ENCODE measurements around the gene ZNF511.
"Not testable (repeated sequence)": the region's sequence is repeated elsewhere in the genome, so short reads cannot be mapped to it uniquely, and the experiment has no call there.

The ZNF511 gene, protein sequence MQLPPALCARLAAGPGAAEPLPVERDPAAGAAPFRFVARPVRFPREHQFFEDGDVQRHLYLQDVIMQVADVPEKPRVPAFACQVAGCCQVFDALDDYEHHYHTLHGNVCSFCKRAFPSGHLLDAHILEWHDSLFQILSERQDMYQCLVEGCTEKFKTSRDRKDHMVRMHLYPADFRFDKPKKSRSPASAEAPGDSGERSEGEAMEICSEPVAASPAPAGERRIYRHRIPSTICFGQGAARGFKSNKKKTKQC

DNA sequence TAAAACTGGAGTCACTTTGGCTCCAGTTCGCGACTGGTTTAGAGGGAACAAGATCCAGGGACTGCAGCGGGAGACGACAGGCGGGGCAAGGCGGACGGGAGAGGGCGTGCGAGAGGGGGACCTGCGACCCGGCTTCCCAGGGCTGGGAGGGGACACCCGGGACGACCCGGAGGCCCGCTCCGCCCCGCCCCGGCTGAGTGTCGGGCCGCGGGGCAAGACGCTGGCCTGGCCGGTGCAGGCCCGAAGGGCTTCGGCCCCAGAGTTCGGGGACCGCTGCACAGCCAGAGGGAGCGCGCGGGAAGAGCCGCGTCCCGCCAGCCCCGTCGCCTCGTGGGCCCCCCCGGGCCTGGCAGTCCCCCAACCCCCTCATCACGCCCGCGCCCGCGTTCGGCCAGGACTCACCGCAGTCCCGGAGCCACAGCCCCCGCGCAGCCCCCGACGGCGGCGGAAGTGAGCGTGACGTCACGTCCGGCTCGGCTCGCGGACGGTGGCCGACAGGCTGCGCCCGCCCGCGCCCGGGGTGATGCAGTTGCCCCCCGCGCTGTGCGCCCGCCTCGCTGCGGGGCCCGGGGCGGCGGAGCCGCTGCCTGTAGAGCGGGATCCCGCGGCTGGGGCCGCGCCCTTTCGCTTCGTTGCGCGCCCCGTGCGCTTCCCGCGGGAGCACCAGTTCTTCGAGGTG, at the start of gene ZNF511, which contains the start of gene TUBGCP2:
Gene ZNF511 (plus strand): TSS at position 494 of the 679 bp plus-strand sequence. CDS start 30 bp downstream, at position 524.
Gene TUBGCP2 (minus strand): TSS at position 452 of the 679 bp plus-strand sequence. CDS start 5,931 bp downstream, outside the sequence.
- peak; percentile 90 for DNase-seq (ENCODE audit: low read depth)

GRCh38 chr10:133259602-133259989, 49.1 kb upstream of the ZNF511 start:
- no peak for DNase-seq (ENCODE audit: low read depth)

GRCh38 chr10:133260895-133261725, 47.6 kb upstream of the ZNF511 start:
- peak; percentile 44 for DNase-seq (ENCODE audit: low read depth)

- peak; percentile 74 for DNase-seq (ENCODE audit: low read depth)
Measured at GRCh38 chr10:133261726-133262325, 46.9 kb upstream of the ZNF511 start.

DNA sequence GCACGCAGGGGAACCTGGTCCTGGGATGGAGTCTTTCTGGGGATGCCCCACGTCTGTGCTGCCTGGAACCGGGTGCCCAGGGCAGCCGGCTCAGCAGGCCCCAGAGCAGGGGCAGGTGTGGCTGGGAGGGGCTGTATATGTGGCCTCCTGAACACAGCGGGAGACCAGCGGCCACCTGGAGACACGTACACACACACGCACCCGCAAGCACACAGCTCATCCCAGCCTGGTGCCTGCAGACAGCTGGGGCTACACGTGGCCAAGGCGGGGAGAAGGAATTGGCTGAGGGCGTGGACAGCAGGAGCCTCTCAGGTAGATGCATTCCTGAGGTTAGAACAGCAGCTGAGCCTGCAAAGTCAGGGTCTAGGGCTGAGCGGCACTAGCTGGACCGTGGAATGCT, 46.0 kb upstream of the ZNF511 start:
- DNase-seq (ENCODE audit: low read depth), result no peak

DNA sequence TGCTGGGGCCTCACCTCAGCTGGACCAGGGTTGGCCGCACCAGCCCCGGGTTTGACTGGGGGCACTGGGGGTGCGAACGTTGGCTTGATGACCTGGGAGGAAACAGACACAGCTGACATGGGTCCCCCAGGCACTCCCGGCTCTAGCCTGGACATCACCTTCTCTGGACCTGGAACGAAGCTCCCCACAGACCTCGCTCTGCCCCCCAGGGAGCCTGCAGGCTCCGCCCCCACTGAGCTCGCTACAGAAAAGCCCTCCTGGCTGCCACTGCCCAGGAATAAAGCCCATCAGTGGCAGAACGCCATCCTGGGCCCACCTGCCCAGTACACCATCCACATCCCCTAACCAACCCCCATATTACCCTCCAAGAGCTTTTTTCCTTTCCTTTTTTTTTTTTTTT, 45.0 kb upstream of the ZNF511 start:
- DNase-seq (ENCODE audit: low read depth), result no peak

GRCh38 chr10:133264461-133264860, 44.3 kb upstream of the ZNF511 start:
- no peak for DNase-seq (ENCODE audit: low read depth)

DNA sequence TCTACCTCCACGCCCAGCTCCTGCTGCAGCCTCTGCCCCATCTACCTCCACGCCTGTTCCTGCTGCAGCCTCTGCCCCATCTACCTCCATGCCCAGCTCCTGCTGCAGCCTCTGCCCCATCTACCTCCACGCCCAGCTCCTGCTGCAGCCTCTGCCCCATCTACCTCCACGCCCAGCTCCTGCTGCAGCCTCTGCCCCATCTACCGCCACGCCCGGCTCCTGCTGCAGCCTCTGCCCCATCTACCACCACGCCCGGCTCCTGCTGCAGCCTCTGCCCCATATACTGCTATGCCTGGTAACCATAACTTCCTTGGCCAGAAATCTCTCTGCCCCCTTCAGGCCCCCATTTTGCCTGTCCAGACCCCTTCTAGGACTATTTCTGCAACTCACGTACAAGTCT, 43.7 kb upstream of the ZNF511 start:
- DNase-seq (ENCODE audit: low read depth), result not testable (repeated sequence)

- no peak for DNase-seq (ENCODE audit: low read depth)
Measured at GRCh38 chr10:133266056-133266795, 42.5 kb upstream of the ZNF511 start.

- DNase-seq (ENCODE audit: low read depth), result no peak
Measured at GRCh38 chr10:133267293-133267692, 41.4 kb upstream of the ZNF511 start.

- no peak for DNase-seq (ENCODE audit: low read depth)
Measured at GRCh38 chr10:133267829-133268228, 40.9 kb upstream of the ZNF511 start.

DNA sequence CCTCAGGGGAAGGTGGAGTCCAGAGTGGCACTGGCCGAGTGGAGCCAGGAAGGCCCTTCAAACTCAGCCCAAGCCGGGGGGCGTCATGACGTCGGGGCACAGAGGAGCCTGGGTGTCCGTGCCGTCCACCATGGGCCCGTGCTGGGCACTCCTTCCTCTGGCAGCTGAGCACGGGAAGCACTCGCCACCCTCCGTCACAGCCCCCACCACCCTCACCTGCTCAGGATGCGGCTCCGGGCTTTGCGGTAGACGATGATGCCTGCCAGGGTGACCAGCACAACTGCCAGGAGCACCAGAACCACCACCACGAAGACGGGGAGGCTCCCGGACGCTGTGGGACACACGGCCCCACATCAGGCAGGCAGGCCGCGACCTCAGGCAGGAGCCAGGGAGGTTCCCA, 40.2 kb upstream of the ZNF511 start:
- DNase-seq (ENCODE audit: low read depth), result no peak

GRCh38 chr10:133269367-133269766, 39.3 kb upstream of the ZNF511 start:
- DNase-seq (ENCODE audit: low read depth), result no peak

DNA sequence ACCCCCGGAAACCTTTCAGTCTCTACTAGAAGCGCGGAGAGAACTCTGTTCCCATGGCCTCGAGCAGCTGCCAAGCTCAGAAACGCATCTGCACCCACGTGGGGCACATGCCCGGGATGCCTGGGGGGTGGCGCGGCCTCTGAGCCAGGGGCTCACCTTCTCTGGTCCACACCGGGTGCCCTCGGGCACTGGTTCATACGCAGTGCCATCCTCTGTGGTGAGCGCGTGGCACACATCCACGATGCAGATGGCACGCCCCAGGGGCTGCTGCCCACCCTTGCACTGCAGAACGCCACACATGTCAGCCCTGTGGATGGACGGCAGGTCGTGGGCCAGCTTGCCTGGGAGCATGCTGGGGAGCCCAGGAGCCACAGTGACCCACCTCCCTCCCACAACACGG, 38.5 kb upstream of the ZNF511 start:
- DNase-seq (ENCODE audit: low read depth), result no peak

- no peak for DNase-seq (ENCODE audit: low read depth)
Measured at GRCh38 chr10:133270773-133271297, 37.9 kb upstream of the ZNF511 start.

DNA sequence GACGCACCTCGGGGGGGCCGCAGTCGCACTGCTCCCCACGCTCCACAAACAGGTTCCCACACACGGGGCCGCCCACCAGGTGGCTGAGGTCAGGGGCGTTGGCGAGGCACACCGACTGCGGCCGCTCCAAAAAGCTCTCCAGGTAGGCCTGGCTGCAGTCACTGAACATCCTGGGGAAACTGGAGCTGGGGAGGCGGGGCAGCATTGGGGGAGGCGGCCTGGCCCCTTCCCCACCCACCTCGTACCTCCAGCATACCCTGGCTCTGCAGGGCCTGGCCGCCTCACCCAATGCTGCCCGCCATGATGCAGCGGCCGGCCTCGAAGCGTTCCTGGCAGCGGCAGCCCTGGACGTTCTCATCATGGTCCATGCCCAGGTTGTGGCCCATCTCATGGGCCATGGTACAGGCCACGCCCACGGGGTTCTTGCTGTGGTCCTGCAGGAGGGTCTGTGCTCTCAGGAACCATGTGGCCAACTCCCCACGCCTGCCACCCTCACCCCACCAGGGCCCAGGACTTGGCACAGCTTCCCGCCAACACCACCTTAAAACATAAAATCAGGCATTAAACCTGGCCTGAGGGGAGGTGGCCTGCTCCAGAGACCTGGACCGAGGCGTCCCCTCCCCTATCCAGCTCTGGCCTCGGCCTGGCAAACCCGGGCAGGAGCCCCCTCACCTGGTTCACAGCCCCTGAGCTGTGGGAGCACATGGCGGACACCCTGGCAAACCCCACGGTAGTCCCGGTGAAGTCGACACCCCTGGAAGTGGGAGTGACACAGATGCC, 37.0 kb upstream of the ZNF511 start:
- no peak for DNase-seq (ENCODE audit: low read depth)

GRCh38 chr10:133272301-133272963, 36.3 kb upstream of the ZNF511 start:
- no peak for DNase-seq (ENCODE audit: low read depth)

DNA sequence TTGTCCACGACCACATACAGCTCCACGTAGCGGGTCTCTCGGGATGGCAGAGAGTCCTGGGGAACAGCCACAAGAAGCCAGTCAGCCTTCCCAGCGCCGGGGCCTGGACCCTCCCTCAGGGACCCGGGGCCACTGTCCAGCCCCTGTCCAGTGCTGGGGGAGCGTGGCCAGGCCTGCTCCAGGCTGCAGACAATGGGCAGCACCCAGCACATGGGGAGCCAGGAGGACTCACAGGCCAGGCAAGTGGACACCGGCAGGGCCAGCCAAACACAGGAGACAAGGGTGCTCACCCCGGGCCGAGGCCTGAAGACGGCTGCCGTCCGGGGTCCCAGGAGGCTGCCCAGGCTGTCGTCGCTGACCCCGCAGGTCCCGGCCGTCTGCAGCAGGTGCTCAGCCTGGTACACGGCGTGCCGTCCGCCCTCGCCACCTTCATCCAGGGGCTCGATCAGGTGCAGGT, 35.7 kb upstream of the ZNF511 start:
- DNase-seq (ENCODE audit: low read depth), result no peak

GRCh38 chr10:133273534-133274143, 35.1 kb upstream of the ZNF511 start:
- no peak for DNase-seq (ENCODE audit: low read depth)

Measured in stimulated activated CD8-positive, alpha-beta memory T cell treated with anti-CD3 and anti-CD28 coated beads, Interleukin-12 subunit alpha, Interleukin-12 subunit beta, amount 100 ng/mL, for 4 hours (primary cell).